ENCODE results near the gene SFTA2.
"Not testable (repeated sequence)": the region's sequence is repeated elsewhere in the genome, so short reads cannot be mapped to it uniquely, and the experiment has no call there.

SFTA2 gene

GRCh38 chr6:30944051-30944450, 12.1 kb upstream of the SFTA2 start:
- FAIRE-seq, result no peak
- DNase-seq (ENCODE audit: insufficient read length, low spot score), result no peak

- FAIRE-seq (no peak), DNase-seq (ENCODE audit: insufficient read length, low spot score) (no peak)
These were observed 10.5 kb upstream of the SFTA2 start for GRCh38 chr6:30942338-30943060.

- FAIRE-seq, result no peak
- DNase-seq (ENCODE audit: insufficient read length, low spot score), result no peak
These were observed 8.5 kb upstream of the SFTA2 start, which contains the start of gene MUCL3 for GRCh38 chr6:30940361-30940986. TSS of gene MUCL3 (plus strand) at chr6:30940973. CDS start at chr6:30941000, 27 bp downstream.

- DNase-seq (ENCODE audit: insufficient read length, low spot score) (no peak), FAIRE-seq (no peak)
These were observed 7.5 kb upstream of the SFTA2 start for GRCh38 chr6:30939473-30939872.

GRCh38 chr6:30938730-30939129, 6.8 kb upstream of the SFTA2 start:
- no peak for DNase-seq (ENCODE audit: insufficient read length, low spot score)
- FAIRE-seq, result no peak

- FAIRE-seq, result no peak
- no peak for DNase-seq (ENCODE audit: insufficient read length, low spot score)
These were observed 5.3 kb upstream of the SFTA2 start for GRCh38 chr6:30937265-30937664.

GRCh38 chr6:30935018-30935417, 3.0 kb upstream of the SFTA2 start:
- DNase-seq (ENCODE audit: insufficient read length, low spot score), result no peak
- FAIRE-seq, result no peak

- DNase-seq (ENCODE audit: insufficient read length, low spot score), result no peak
- no peak for FAIRE-seq
These were observed 845 bp upstream of the SFTA2 start for GRCh38 chr6:30932665-30933365.

GRCh38 chr6:30931272-30931671, 698 bp downstream of the SFTA2 start:
- FAIRE-seq (no peak), DNase-seq (ENCODE audit: insufficient read length, low spot score) (no peak)

GRCh38 chr6:30930506-30930905, 1.5 kb downstream of the SFTA2 start:
- FAIRE-seq (no peak), DNase-seq (ENCODE audit: insufficient read length, low spot score) (no peak)

GRCh38 chr6:30928677-30929076, 3.3 kb downstream of the SFTA2 start:
- FAIRE-seq (no peak), DNase-seq (ENCODE audit: insufficient read length, low spot score) (no peak)

- DNase-seq (ENCODE audit: insufficient read length, low spot score); FAIRE-seq: not testable (repeated sequence)
These were observed 4.9 kb downstream of the SFTA2 start for GRCh38 chr6:30927080-30927479.

GRCh38 chr6:30926644-30927043, 5.3 kb downstream of the SFTA2 start:
- no peak for DNase-seq (ENCODE audit: insufficient read length, low spot score)
- FAIRE-seq, result no peak

GRCh38 chr6:30924040-30924627, 7.8 kb downstream of the SFTA2 start:
- not testable (repeated sequence) for DNase-seq (ENCODE audit: insufficient read length, low spot score); FAIRE-seq

GRCh38 chr6:30922447-30922852, 9.5 kb downstream of the SFTA2 start:
- DNase-seq (ENCODE audit: insufficient read length, low spot score) (no peak), FAIRE-seq (no peak)

- FAIRE-seq (no peak), DNase-seq (ENCODE audit: insufficient read length, low spot score) (no peak)
These were observed 13.3 kb downstream of the SFTA2 start for GRCh38 chr6:30918670-30919069.

GRCh38 chr6:30917487-30917886, 14.5 kb downstream of the SFTA2 start:
- no peak for FAIRE-seq
- no peak for DNase-seq (ENCODE audit: insufficient read length, low spot score)

- DNase-seq (ENCODE audit: insufficient read length, low spot score) (no peak), FAIRE-seq (no peak)
These were observed 14.9 kb downstream of the SFTA2 start for GRCh38 chr6:30917041-30917440.

GRCh38 chr6:30915591-30915946, 16.4 kb downstream of the SFTA2 start:
- peak; percentile 76 for FAIRE-seq
- DNase-seq (ENCODE audit: insufficient read length, low spot score), result peak; percentile 64

GRCh38 chr6:30914854-30915590, 16.9 kb downstream of the SFTA2 start:
- no peak for FAIRE-seq
- DNase-seq (ENCODE audit: insufficient read length, low spot score), result no peak

All from GM19239 (cell line).